K562 (cell line): ENCODE data around the gene PLEKHH2. TPM values are rescaled to one million over a fixed set of nuclear protein-coding genes. Genes with fewer than 3 reads are reported as not detected.

Source experiments
- FOXP4 ChIP-seq: sonication (generic); formaldehyde crosslinking; IDR thresholded peaks from 2 replicates; pipeline ENCODE4 v1.8.0; 2022; ENCODE audit warnings: mild to moderate bottlenecking, missing genetic modification reagents, borderline replicate concordance
- GATAD2B ChIP-seq: fragments of 450-650 bp; IDR thresholded peaks from 2 replicates; pipeline ENCODE4 v1.6.1; 2017; ENCODE audit warnings: mild to moderate bottlenecking, borderline replicate concordance
- NCOA6 ChIP-seq: fragments of 450-650 bp; IDR thresholded peaks from 2 replicates; pipeline ENCODE4 v1.6.1; 2017; ENCODE audit warnings: mild to moderate bottlenecking
- NFIX ChIP-seq: fragments of 250-450 bp; sonication (Bioruptor Pico); IDR thresholded peaks from 2 replicates; pipeline ENCODE4 v1.4.0; 2020; ENCODE audit warnings: low read depth, mild to moderate bottlenecking, moderate library complexity
- SAP30 ChIP-seq: fragments of 200-600 bp; sonication (generic); IDR thresholded peaks from 2 replicates; pipeline ENCODE4 v1.6.1; 2012; ENCODE audit warnings: borderline replicate concordance, low read depth, mild to moderate bottlenecking, moderate library complexity, low read length, control low read depth, inconsistent platforms; ENCODE audit not compliant: insufficient read depth, poor library complexity, severe bottlenecking
- SRSF7 ChIP-seq: fragments of 200-400 bp; formaldehyde crosslinking; optimal IDR thresholded peaks from 2 replicates; pipeline ENCODE3; 2017; ENCODE audit warnings: mild to moderate bottlenecking, low read depth, low read length
- THRA ChIP-seq: fragments of 450-650 bp; IDR thresholded peaks from 2 replicates; pipeline ENCODE4 v1.6.1; 2017; ENCODE audit warnings: mild to moderate bottlenecking, moderate library complexity
- ZBTB8A ChIP-seq: fragments of 450-650 bp; IDR thresholded peaks from 2 replicates; pipeline ENCODE4 v1.6.1; 2018; ENCODE audit warnings: mild to moderate bottlenecking, moderate library complexity; ENCODE audit not compliant: partially characterized antibody
- ZNF407 ChIP-seq: fragments of 450-650 bp; IDR thresholded peaks from 2 replicates; pipeline ENCODE4 v1.6.1; 2016; ENCODE audit warnings: low read depth
- polyA plus RNA-seq, 8 experiments: library from polyadenylated mRNA; depleted of rRNA in 4 of 8; stranded (reverse) in 5 of 8; unstranded in 3 of 8; fragments of >200 nt; fragmentation: Nextera tagmentation in 2 of 8; fragmentation: Illumina TruSeq in 1 of 8; extraction: Ambion mirVana in 2 of 8; extraction: Trizol in 1 of 8; gene quantifications; 2 replicates each; pipeline versions ENCODE4 v1.2.1 to v1.2.3, GENCODE V29; 2011 to 2014; ENCODE audit warnings: inconsistent platforms in 1 of 8, missing spikeins in 1 of 8
- total RNA-seq, 7 experiments: library from RNA; depleted of rRNA in 6 of 7; stranded (reverse); fragments of >200 nt in 6 of 7; fragmentation: Illumina TruSeq in 2 of 7; extraction: Trizol in 2 of 7; gene quantifications; 2 replicates each; pipeline versions ENCODE4 v1.2.1 to v1.2.3, GENCODE V29; 2011 to 2021; ENCODE audit warnings: low replicate concordance in 1 of 7
- TF ChIP-seq, protein P1 (sequence below): fragments of 200-800 bp; sonication (Bioruptor generic); IDR thresholded peaks from 2 replicates; pipeline ENCODE4 v1.6.1; 2017; ENCODE audit warnings: missing genetic modification characterization, missing compliant biosample characterization
- TF ChIP-seq, protein P2 (sequence below): sonication (generic); formaldehyde crosslinking; IDR thresholded peaks from 2 replicates; pipeline ENCODE4 v1.8.0; 2022; ENCODE audit warnings: mild to moderate bottlenecking, missing genetic modification reagents

Gene PLEKHH2
- total and polyA plus RNA-seq, 9 of the 15 experiments (the other 6 are each of a cell fraction or from before 2014, with no cell fraction given), result 0.77 to 13.5 (median 2.7) TPM

GRCh38 chr2:43595603-43596412 lies 41.3 kb upstream of the PLEKHH2 start, which contains the start of gene THADA (continued):
- TF ChIP-seq SAP30 (peak; percentile 98), NFIX (no peak), ZNF407 (peak; percentile 93), THRA (no peak), FOXP4 (CRISPR knock-in tag) (no peak), GATAD2B (no peak), NCOA6 (no peak), SRSF7 (no peak), ZBTB8A (no peak)
- TF ChIP-seq, protein P1, sequence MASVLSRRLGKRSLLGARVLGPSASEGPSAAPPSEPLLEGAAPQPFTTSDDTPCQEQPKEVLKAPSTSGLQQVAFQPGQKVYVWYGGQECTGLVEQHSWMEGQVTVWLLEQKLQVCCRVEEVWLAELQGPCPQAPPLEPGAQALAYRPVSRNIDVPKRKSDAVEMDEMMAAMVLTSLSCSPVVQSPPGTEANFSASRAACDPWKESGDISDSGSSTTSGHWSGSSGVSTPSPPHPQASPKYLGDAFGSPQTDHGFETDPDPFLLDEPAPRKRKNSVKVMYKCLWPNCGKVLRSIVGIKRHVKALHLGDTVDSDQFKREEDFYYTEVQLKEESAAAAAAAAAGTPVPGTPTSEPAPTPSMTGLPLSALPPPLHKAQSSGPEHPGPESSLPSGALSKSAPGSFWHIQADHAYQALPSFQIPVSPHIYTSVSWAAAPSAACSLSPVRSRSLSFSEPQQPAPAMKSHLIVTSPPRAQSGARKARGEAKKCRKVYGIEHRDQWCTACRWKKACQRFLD (CRISPR knock-in tag), result peak; percentile 83; the same call in 1 of the 2 replicates
- TF ChIP-seq, protein P2, sequence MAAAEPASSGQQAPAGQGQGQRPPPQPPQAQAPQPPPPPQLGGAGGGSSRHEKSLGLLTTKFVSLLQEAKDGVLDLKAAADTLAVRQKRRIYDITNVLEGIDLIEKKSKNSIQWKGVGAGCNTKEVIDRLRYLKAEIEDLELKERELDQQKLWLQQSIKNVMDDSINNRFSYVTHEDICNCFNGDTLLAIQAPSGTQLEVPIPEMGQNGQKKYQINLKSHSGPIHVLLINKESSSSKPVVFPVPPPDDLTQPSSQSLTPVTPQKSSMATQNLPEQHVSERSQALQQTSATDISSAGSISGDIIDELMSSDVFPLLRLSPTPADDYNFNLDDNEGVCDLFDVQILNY (CRISPR knock-in tag), result no peak; the same call in 1 of the 2 replicates
